ENCODE results near the gene ASGR2.

DNA sequence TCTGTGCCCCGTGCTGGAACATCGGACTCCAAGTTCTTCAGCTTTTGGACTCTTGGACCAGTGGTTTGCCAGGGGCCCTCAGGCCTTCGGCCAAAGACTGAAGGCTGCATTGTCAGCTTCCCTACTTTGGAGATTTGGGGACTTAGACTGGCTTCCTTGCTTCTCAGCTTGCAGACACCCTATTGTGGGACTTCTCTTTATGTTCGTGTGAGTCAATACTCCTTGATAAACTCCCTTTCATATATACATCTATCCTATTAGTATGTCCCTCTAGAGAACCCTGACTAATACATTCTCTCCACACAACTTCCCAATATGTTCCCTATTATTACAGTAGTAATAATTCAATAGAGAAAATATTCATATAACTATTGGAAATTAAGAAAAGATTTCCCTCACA is 9.2 kb upstream of the ASGR2 start:
- no peak for TF ChIP-seq RARB (CRISPR knock-in tag; IDR thresholded peaks at IDR 0.05)
- no peak for TF ChIP-seq GLIS3 (CRISPR knock-in tag; IDR thresholded peaks at IDR 0.05)
- no peak for TF ChIP-seq SNAI2 (CRISPR knock-in tag; IDR thresholded peaks at IDR 0.05)
